ENCODE measurements around the gene ZNF804A.

ZNF804A gene

GRCh38 chr2:184610891-184611290 lies 12.6 kb downstream of the ZNF804A start:
- TF ChIP-seq EZH2 (IDR thresholded peaks at IDR 0.05; ENCODE audit: borderline replicate concordance, low read depth, low read length, severe bottlenecking) (no peak), CTCF (IDR thresholded peaks at IDR 0.05; ENCODE audit: borderline replicate concordance, extremely low read depth, low read length, poor library complexity, severe bottlenecking) (no peak)
- H3K27ac ChIP-seq (ENCODE audit: low read length), result no peak overlapping the region
- no peaks in the 10 kb centered on the region for H3K79me2 ChIP-seq (ENCODE audit: insufficient read depth, low read length)
- H4K20me1 ChIP-seq (ENCODE audit: insufficient read depth, low read length), result no peaks in the 10 kb centered on the region
- ATAC-seq (ENCODE audit: insufficient read depth, low read depth), result no peak
- H2AFZ ChIP-seq (ENCODE audit: low read depth, low read length), result no peak overlapping the region
- H3K36me3 ChIP-seq (ENCODE audit: insufficient read depth, low read length), result no peaks in the 10 kb centered on the region
- DNase-seq, result no peak
- no peaks in the 10 kb centered on the region for H3K4me1 ChIP-seq (ENCODE audit: insufficient read depth, low read length)
- no peaks in the 10 kb centered on the region for H3K27me3 ChIP-seq (ENCODE audit: insufficient read depth, low read length, poor library complexity)
- no peaks in the 10 kb centered on the region for H3K9me3 ChIP-seq (ENCODE audit: insufficient read depth, low read length, severe bottlenecking)
- no peak overlapping the region for H3K4me2 ChIP-seq (ENCODE audit: insufficient read depth, low read length)
- no peak overlapping the region for H3K4me3 ChIP-seq (ENCODE audit: low read depth in 1 of 2, low read length in 2 of 2)
- no peak overlapping the region for H3K9ac ChIP-seq (ENCODE audit: low read depth, low read length)

- Histone ChIP-seq H3K9ac (ENCODE audit: low read depth, low read length) (no peak overlapping the region), H3K79me2 (ENCODE audit: insufficient read depth, low read length) (no peaks in the 10 kb centered on the region), H3K4me2 (ENCODE audit: insufficient read depth, low read length) (no peak overlapping the region), H3K9me3 (ENCODE audit: insufficient read depth, low read length, severe bottlenecking) (no peaks in the 10 kb centered on the region), H3K27ac (ENCODE audit: low read length) (no peak overlapping the region), H3K4me1 (ENCODE audit: insufficient read depth, low read length) (no peaks in the 10 kb centered on the region), H3K4me3 (ENCODE audit: low read depth in 1 of 2, low read length in 2 of 2) (no peak overlapping the region), H4K20me1 (ENCODE audit: insufficient read depth, low read length) (no peaks in the 10 kb centered on the region), H2AFZ (ENCODE audit: low read depth, low read length) (no peak overlapping the region), H3K27me3 (ENCODE audit: insufficient read depth, low read length, poor library complexity) (no peaks in the 10 kb centered on the region), H3K36me3 (ENCODE audit: insufficient read depth, low read length) (no peaks in the 10 kb centered on the region)
- DNase-seq (no peak), ATAC-seq (ENCODE audit: insufficient read depth, low read depth) (no peak)
- TF ChIP-seq EZH2 (IDR thresholded peaks at IDR 0.05; ENCODE audit: borderline replicate concordance, low read depth, low read length, severe bottlenecking) (no peak), CTCF (IDR thresholded peaks at IDR 0.05; ENCODE audit: borderline replicate concordance, extremely low read depth, low read length, poor library complexity, severe bottlenecking) (peak; percentile 47)
Measured at GRCh38 chr2:184611361-184612085, 13.2 kb downstream of the ZNF804A start.

- Histone ChIP-seq H3K4me1 (ENCODE audit: insufficient read depth, low read length) (no peaks in the 10 kb centered on the region), H3K4me3 (ENCODE audit: low read depth in 1 of 2, low read length in 2 of 2) (no peak overlapping the region), H3K79me2 (ENCODE audit: insufficient read depth, low read length) (no peaks in the 10 kb centered on the region)
Measured at GRCh38 chr2:184620367-184620766, 22.0 kb downstream of the ZNF804A start.

More at GRCh38 chr2:184620367-184620766, 22.0 kb downstream of the ZNF804A start:
- no peaks in the 10 kb centered on the region for H3K36me3 ChIP-seq (ENCODE audit: insufficient read depth, low read length)
- H2AFZ ChIP-seq (ENCODE audit: low read depth, low read length), result no peak overlapping the region
- H3K9ac ChIP-seq (ENCODE audit: low read depth, low read length), result no peak overlapping the region
- H3K9me3 ChIP-seq (ENCODE audit: insufficient read depth, low read length, severe bottlenecking), result no peaks in the 10 kb centered on the region
- no peak overlapping the region for H3K27ac ChIP-seq (ENCODE audit: low read length)
- H4K20me1 ChIP-seq (ENCODE audit: insufficient read depth, low read length), result no peaks in the 10 kb centered on the region
- H3K27me3 ChIP-seq (ENCODE audit: insufficient read depth, low read length, poor library complexity), result no peaks in the 10 kb centered on the region
- TF ChIP-seq EZH2 (IDR thresholded peaks at IDR 0.05; ENCODE audit: borderline replicate concordance, low read depth, low read length, severe bottlenecking) (no peak), CTCF (IDR thresholded peaks at IDR 0.05; ENCODE audit: borderline replicate concordance, extremely low read depth, low read length, poor library complexity, severe bottlenecking) (no peak)
- no peak for ATAC-seq (ENCODE audit: insufficient read depth, low read depth)
- DNase-seq, result no peak
- H3K4me2 ChIP-seq (ENCODE audit: insufficient read depth, low read length), result no peak overlapping the region
